H1 (cell line): Measurements from ENCODE around the gene AAK1. TPM values are rescaled to one million over a fixed set of nuclear protein-coding genes. Genes with fewer than 3 reads are reported as not detected.

Experiments
- SP2 ChIP-seq: IDR thresholded peaks from 2 replicates; pipeline ENCODE4 v1.6.1; 2012; ENCODE audit warnings: mild to moderate bottlenecking, low read length, inconsistent platforms
- polyA plus RNA-seq, 7 experiments: library from polyadenylated mRNA; depleted of rRNA in 3 of 7; stranded (reverse) in 5 of 7; unstranded in 2 of 7; fragments of >200 nt in 5 of 7; fragments of 200-250 nt in 2 of 7; gene quantifications; 1 replicate in 5 of 7; 2 replicates in 1 of 7; 4 replicates in 1 of 7; pipeline versions ENCODE4 v1.2.1 to v1.2.3, GENCODE V29; 2011 to 2013; ENCODE audit warnings: missing spikeins in 2 of 7, mixed read lengths in 2 of 7
- total RNA-seq: library from RNA; stranded (reverse); fragmentation: NEBNext Ultra II Directional; extraction: Animal tissue kit (Norgen Biotek cat#: 25700); gene quantifications from 2 replicates; pipeline ENCODE4 v1.2.1, GENCODE V29; 2021

Gene AAK1
- total and polyA plus RNA-seq, 2 of the 8 experiments (the other 6 are each of a cell fraction or from before 2014, with no cell fraction given): 10.0 to 40.5 TPM

DNA sequence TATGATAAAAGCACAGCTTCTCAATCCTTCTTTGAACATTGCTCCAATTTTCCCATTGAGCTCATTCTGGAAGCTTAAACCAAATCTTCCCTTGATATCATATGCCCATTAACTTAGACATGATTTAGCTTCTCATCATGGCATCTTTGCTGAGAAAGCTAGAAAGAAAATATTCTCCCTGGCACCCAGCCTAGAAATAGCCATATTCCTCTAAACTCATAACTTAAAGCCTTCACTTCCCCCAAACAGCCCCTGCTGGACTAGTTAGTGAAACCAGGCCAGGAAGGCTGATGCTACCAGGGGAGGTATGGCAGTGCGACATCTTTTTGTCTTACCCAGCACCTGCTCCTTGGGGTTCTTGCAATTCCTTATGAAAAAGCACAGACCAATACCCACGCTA lies 4.3 kb downstream of the AAK1 start (continued):
- no peak for TF ChIP-seq SP2
